Measurements from ENCODE around the gene XPO6. TPM values are rescaled to one million over a fixed set of nuclear protein-coding genes. Genes with fewer than 3 reads are reported as not detected.
A peak's percentile ranks its signal among the peaks of the same experiment; 100 is the strongest.

The XPO6 gene
- total RNA-seq, 2 donors from 2014 or later: 17.9 to 29.8 TPM

- H3K9me3 ChIP-seq: no peaks in the 10 kb centered on the region
- no peak overlapping the region for H3K27ac ChIP-seq
- no peak for DNase-seq (ENCODE audit: low spot score)
- TF ChIP-seq CTCF (IDR thresholded peaks at IDR 0.05): no peak
- peaks cover 30% of the 10 kb centered on the region for H3K36me3 ChIP-seq
- no peaks in the 10 kb centered on the region for H3K27me3 ChIP-seq
- no peak overlapping the region for H3K4me3 ChIP-seq
- H3K4me1 ChIP-seq: no peaks in the 10 kb centered on the region
Observed at GRCh38 chr16:28136751-28137434, 74.9 kb downstream of the XPO6 start.

GRCh38 chr16:28133666-28134065 is 78.1 kb downstream of the XPO6 start:
- Histone ChIP-seq H3K9me3 (no peaks in the 10 kb centered on the region), H3K4me1 (peaks cover 0 to 4% of the 10 kb centered on the region in 2 donors), H3K36me3 (peaks cover 42% of the 10 kb centered on the region), H3K4me3 (no peak overlapping the region), H3K27me3 (no peaks in the 10 kb centered on the region), H3K27ac (no peak overlapping the region)
- DNase-seq (ENCODE audit: low spot score): no peak
- no peak for TF ChIP-seq CTCF (IDR thresholded peaks at IDR 0.05)

GRCh38 chr16:28131743-28132393 is 79.9 kb downstream of the XPO6 start:
- no peak for TF ChIP-seq CTCF (IDR thresholded peaks at IDR 0.05)
- no peak for DNase-seq (ENCODE audit: low spot score)
- Histone ChIP-seq H3K36me3 (peaks cover 52% of the 10 kb centered on the region), H3K9me3 (no peaks in the 10 kb centered on the region), H3K4me1 (peaks cover 0 to 4% of the 10 kb centered on the region in 2 donors), H3K4me3 (no peak overlapping the region), H3K27me3 (no peaks in the 10 kb centered on the region), H3K27ac (peak overlapping the region in 1 of 2 donors; percentile 12)

GRCh38 chr16:28131181-28131580 is 80.6 kb downstream of the XPO6 start:
- no peak overlapping the region for H3K4me3 ChIP-seq
- H3K4me1 ChIP-seq: peaks cover 0 to 4% of the 10 kb centered on the region in 2 donors
- DNase-seq (ENCODE audit: low spot score): no peak
- no peaks in the 10 kb centered on the region for H3K9me3 ChIP-seq
- peak overlapping the region; percentile 12 to 21 for H3K27ac ChIP-seq
- no peaks in the 10 kb centered on the region for H3K27me3 ChIP-seq
- TF ChIP-seq CTCF (IDR thresholded peaks at IDR 0.05): no peak
- H3K36me3 ChIP-seq: peaks cover 59% of the 10 kb centered on the region

GRCh38 chr16:28130099-28131088 is 81.4 kb downstream of the XPO6 start:
- peak overlapping the region; percentile 12 to 40 for H3K27ac ChIP-seq
- no peak for TF ChIP-seq CTCF (IDR thresholded peaks at IDR 0.05)
- no peak overlapping the region for H3K4me3 ChIP-seq
- peaks cover 67% of the 10 kb centered on the region for H3K36me3 ChIP-seq
- H3K27me3 ChIP-seq: no peaks in the 10 kb centered on the region
- peaks cover 0 to 4% of the 10 kb centered on the region in 2 donors for H3K4me1 ChIP-seq
- no peak for DNase-seq (ENCODE audit: low spot score)
- H3K9me3 ChIP-seq: no peaks in the 10 kb centered on the region
